DND-41 (cell line): Measurements from ENCODE around the gene PTHLH.
A peak's percentile ranks its signal among the peaks of the same experiment; 100 is the strongest.

Source experiments
- ATAC-seq: fragments of 200-7000 bp; cut with Tn5 transposase; 3 replicates; pipeline ENCODE4 v1.9.1; 2021; ENCODE audit warnings: low read depth; ENCODE audit not compliant: insufficient read depth
- DNase-seq: peaks from one replicate; pipeline ENCODE4 v3.0.0-alpha.2; 2020
- H2AFZ ChIP-seq: 2 replicates; pipeline ENCODE4 v1.6.0; 2012; ENCODE audit warnings: low read depth, low read length
- H3K27ac ChIP-seq: 2 replicates; pipeline ENCODE4 v1.5.1; 2012; ENCODE audit warnings: low read length, inconsistent platforms
- H3K27me3 ChIP-seq: fragments of 200-600 bp; sonication (generic); 2 replicates; pipeline ENCODE4 v1.6.0; 2012; ENCODE audit warnings: low read length, mild to moderate bottlenecking, inconsistent platforms; ENCODE audit not compliant: insufficient read depth, poor library complexity
- H3K36me3 ChIP-seq: 2 replicates; pipeline ENCODE4 v1.5.1; 2012; ENCODE audit warnings: low read length, inconsistent platforms; ENCODE audit not compliant: insufficient read depth
- H3K4me1 ChIP-seq: 2 replicates; pipeline ENCODE4 v1.5.1; 2012; ENCODE audit warnings: mild to moderate bottlenecking, low read length; ENCODE audit not compliant: insufficient read depth
- H3K4me2 ChIP-seq: 2 replicates; pipeline ENCODE4 v1.6.0; 2012; ENCODE audit warnings: mild to moderate bottlenecking, moderate library complexity, low read length, inconsistent platforms; ENCODE audit not compliant: insufficient read depth
- H3K4me3 ChIP-seq, 2 experiments: fragments of 200-600 bp in 1 of 2; shearing (Covaris generic) in 1 of 2; 2 replicates each; pipeline ENCODE4 v1.5.1; 2012 to 2016; ENCODE audit warnings: inconsistent platforms in 2 of 2, low read length in 2 of 2, mild to moderate bottlenecking in 2 of 2, low read depth in 1 of 2, moderate library complexity in 1 of 2
- H3K79me2 ChIP-seq: 2 replicates; pipeline ENCODE4 v1.6.0; 2012; ENCODE audit warnings: low read length, inconsistent platforms; ENCODE audit not compliant: insufficient read depth
- H3K9ac ChIP-seq: 2 replicates; pipeline ENCODE4 v1.6.0; 2012; ENCODE audit warnings: low read depth, mild to moderate bottlenecking, inconsistent platforms, low read length, moderate library complexity
- H3K9me3 ChIP-seq: 2 replicates; pipeline ENCODE4 v1.5.1; 2012; ENCODE audit warnings: low read length, moderate library complexity, mild to moderate bottlenecking, inconsistent platforms; ENCODE audit not compliant: insufficient read depth, severe bottlenecking
- H4K20me1 ChIP-seq: 2 replicates; pipeline ENCODE4 v1.6.0; 2012; ENCODE audit warnings: low read length; ENCODE audit not compliant: insufficient read depth
- CTCF ChIP-seq: IDR thresholded peaks from 2 replicates; pipeline ENCODE4 v1.5.1; 2012; ENCODE audit warnings: borderline replicate concordance, low read length, moderate library complexity, mild to moderate bottlenecking; ENCODE audit not compliant: poor library complexity, severe bottlenecking; ENCODE audit errors: extremely low read depth
- EZH2 ChIP-seq: IDR thresholded peaks from 3 replicates; pipeline ENCODE4 v1.6.1; 2012; ENCODE audit warnings: borderline replicate concordance, low read depth, mild to moderate bottlenecking, moderate library complexity, low read length, inconsistent platforms; ENCODE audit not compliant: severe bottlenecking

The PTHLH gene

GRCh38 chr12:27998170-27998569, 25.6 kb upstream of the PTHLH start:
- TF ChIP-seq CTCF (no peak), EZH2 (no peak)
- Histone ChIP-seq H3K27me3 (no peaks in the 10 kb centered on the region), H2AFZ (no peak overlapping the region; the same call in 1 of the 2 replicates), H3K4me3 (no peak overlapping the region), H3K9ac (no peak overlapping the region), H3K27ac (peak overlapping the region; percentile 43), H3K79me2 (no peaks in the 10 kb centered on the region), H3K4me2 (no peak overlapping the region), H4K20me1 (no peaks in the 10 kb centered on the region), H3K4me1 (peaks cover 29% of the 10 kb centered on the region), H3K9me3 (no peaks in the 10 kb centered on the region), H3K36me3 (no peaks in the 10 kb centered on the region)
- ATAC-seq (peak; percentile 71), DNase-seq (peak; percentile 59)

DNA sequence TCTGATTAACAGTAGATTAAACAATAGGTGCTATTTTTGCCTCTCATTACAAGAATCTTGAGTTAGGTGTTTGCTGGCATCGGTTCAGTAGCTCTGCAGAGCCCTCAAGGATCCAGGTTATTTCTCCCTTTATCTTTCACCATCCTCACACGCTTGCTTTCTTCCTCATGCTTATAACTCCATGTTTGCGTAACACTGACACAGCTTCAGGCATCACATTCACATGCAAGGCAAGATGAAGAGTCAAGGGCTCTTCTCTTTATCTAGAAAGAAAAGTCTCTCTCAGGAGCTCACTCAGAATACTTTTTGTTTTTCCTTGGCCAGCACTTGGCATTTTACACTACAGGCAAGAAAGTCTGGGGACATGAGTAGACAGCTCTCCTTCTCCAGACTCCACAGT, 24.2 kb upstream of the PTHLH start:
- H3K36me3 ChIP-seq, result no peaks in the 10 kb centered on the region
- H3K9me3 ChIP-seq, result no peaks in the 10 kb centered on the region
- no peak overlapping the region for H3K4me2 ChIP-seq
- H3K4me1 ChIP-seq, result peaks cover 29% of the 10 kb centered on the region
- no peak overlapping the region for H3K27ac ChIP-seq
- H2AFZ ChIP-seq, result no peak overlapping the region
- no peak overlapping the region for H3K4me3 ChIP-seq
- no peak overlapping the region for H3K9ac ChIP-seq
- H3K79me2 ChIP-seq, result no peaks in the 10 kb centered on the region
- TF ChIP-seq EZH2, result no peak
- no peak for TF ChIP-seq CTCF
- no peak for DNase-seq
- no peaks in the 10 kb centered on the region for H4K20me1 ChIP-seq
- H3K27me3 ChIP-seq, result no peaks in the 10 kb centered on the region
- no peak for ATAC-seq

DNA sequence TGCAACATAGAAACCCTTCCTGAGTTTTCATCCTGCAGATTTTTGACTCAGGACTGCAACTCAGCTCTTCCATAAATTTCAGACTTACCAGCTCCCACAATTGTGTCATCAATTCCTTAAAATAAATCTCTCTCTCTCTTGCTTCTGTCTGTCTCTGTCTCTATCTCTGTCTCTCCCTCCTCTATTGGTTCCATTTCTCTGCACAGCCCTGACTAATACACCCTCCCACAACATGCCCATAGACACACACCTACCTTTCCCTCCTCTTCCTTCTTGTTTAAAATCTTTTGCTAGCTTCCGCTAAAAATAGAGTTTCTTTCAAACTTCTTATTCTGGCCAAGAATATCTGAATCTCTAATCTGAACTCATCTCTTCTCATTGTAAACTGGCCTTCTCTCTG, 22.9 kb upstream of the PTHLH start:
- Histone ChIP-seq H4K20me1 (no peaks in the 10 kb centered on the region), H3K79me2 (no peaks in the 10 kb centered on the region), H2AFZ (no peak overlapping the region), H3K27me3 (no peaks in the 10 kb centered on the region), H3K27ac (no peak overlapping the region), H3K9ac (no peak overlapping the region), H3K4me1 (peaks cover 29% of the 10 kb centered on the region), H3K9me3 (no peaks in the 10 kb centered on the region), H3K36me3 (no peaks in the 10 kb centered on the region), H3K4me3 (no peak overlapping the region), H3K4me2 (no peak overlapping the region)
- TF ChIP-seq EZH2 (no peak), CTCF (no peak)
- no peak for ATAC-seq
- DNase-seq, result no peak
